Retinal pigment epithelial cell (primary cell): ENCODE results near the gene PORCN.

ENCODE experiments used
- DNase-seq: peaks from one replicate; pipeline ENCODE4 v3.0.0-alpha.2; 2010; ENCODE audit warnings: low read depth
- H3K4me3 ChIP-seq: 2 replicates; pipeline ENCODE4 v1.5.1; 2011; ENCODE audit warnings: mild to moderate bottlenecking, low read length, control low read depth, moderate library complexity
- TF ChIP-seq, protein P1 (sequence below): conservative IDR thresholded peaks from 2 replicates; pipeline ENCODE4 v1.5.1; 2011; ENCODE audit warnings: low read depth, low read length, control low read depth, inconsistent platforms

Gene PORCN

DNA sequence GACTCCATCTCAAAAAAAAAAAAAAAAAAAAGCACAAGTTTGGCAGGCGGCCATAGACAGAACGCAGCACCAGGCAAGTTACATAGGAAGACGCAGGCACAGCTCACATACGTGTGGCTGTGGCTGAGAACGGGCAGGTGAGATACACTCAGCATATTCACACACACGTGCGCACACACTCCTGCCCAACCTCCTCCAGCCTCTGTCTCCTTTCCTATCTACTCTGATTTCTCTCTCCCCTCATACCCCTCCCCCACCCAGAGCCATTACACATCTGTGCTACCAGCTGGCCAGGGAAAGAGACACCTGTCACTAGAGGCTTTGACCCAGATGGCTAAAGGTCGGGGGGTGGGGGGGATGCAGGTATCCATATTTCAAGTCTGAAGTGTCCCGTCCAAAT is 36.6 kb upstream of the PORCN start:
- no peak for DNase-seq
- TF ChIP-seq, protein P1, sequence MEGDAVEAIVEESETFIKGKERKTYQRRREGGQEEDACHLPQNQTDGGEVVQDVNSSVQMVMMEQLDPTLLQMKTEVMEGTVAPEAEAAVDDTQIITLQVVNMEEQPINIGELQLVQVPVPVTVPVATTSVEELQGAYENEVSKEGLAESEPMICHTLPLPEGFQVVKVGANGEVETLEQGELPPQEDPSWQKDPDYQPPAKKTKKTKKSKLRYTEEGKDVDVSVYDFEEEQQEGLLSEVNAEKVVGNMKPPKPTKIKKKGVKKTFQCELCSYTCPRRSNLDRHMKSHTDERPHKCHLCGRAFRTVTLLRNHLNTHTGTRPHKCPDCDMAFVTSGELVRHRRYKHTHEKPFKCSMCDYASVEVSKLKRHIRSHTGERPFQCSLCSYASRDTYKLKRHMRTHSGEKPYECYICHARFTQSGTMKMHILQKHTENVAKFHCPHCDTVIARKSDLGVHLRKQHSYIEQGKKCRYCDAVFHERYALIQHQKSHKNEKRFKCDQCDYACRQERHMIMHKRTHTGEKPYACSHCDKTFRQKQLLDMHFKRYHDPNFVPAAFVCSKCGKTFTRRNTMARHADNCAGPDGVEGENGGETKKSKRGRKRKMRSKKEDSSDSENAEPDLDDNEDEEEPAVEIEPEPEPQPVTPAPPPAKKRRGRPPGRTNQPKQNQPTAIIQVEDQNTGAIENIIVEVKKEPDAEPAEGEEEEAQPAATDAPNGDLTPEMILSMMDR = no peak
- H3K4me3 ChIP-seq = no peak overlapping the region

DNA sequence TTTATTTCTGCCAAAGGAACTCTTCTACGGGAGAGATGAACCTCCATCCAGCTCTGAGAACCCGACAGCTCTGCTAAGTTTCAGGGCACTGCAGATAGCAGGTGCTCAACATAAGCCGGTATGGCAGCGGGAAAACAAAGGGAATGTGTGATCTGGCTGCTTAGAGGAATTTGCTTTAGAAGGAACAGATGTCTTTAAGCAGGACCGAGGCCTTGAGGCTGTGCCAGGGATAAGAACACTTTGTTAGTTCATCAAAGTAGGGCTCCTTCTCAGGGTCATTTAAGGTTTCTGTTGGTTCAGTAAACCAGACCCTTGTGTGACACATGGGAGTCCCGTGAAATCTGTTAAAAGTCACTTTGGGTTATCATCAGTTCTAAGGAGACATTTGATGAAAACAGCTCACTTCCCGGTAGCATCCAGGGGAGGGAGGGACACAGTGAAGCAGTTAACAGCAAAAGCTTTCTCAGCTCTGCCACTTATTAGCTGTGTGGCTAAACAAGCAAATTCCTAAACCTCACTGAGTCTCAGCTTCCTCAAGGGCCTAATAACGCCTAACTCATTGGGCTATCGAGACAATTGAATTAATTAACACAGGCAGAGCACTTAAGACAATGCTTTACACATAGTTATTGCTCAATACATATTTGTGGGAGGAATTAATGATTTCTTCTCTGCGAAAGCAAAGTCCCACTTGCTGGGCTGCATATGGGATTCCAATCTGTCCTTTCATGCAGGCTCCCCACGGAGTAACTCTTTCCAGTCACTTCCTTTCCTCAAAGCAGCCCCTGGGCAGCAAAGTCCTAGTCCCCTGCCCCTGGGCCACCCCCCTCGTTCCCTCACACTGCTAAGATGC is 35.7 kb upstream of the PORCN start:
- DNase-seq = no peak
- no peak overlapping the region for H3K4me3 ChIP-seq
- TF ChIP-seq, protein P1 = no peak

DNA sequence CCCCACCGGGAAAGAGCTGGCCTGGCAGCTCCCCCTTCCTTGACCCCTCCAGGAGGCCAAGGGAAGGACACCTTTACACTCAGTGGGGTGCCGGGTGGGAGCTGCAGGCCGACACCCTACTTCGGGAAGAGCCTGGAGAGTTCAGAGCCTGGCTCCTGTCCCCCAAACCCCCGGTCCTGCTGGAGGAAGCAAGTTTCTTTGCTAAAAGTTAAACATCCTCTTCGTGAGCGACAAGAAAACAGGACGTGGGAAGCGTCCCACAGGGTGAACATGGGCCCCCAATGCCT is 35.1 kb upstream of the PORCN start:
- no peak for DNase-seq
- TF ChIP-seq, protein P1 = no peak
- no peak overlapping the region for H3K4me3 ChIP-seq

DNA sequence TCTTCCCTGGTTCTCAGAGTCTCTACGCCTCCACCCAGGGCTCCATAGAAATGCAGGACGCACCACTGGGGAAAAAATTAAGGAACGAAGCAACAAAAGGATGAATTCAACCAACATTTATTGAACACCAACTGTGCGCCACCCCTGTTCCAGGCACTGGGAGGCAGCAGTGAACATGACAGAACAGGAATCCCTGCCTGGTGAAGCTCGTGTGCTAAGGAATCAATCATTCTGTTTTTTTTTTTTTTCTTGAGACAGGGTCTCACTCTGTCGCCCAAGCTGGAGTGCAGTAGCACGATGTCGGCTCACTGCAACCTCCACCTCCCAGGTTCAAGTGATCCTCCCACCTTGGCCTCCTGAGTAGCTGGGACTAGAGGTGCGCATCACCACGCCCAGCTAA is 34.7 kb upstream of the PORCN start:
- TF ChIP-seq, protein P1 = no peak

DNA sequence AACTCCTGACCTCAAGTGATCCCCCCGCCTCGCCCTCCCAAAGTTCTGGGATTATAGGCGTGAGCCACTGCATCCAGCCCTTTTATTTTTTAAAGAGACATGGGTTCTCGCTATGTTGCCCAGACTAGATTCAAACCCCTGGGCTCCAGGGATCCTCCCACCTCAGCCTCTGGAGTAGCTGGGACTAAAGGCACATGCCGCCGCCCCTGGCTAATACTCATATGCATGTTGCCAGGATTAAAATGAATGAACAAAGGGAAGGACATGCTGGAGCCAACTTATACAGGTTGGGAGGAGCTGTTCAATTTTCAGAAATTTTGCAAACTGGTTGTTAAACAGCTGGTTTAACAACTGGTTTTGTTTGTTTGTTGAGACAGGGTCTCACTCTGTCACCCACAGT is 34.2 kb upstream of the PORCN start:
- H3K4me3 ChIP-seq = no peak overlapping the region
- TF ChIP-seq, protein P1 = no peak
- no peak for DNase-seq

More for the DNA sequence above, 34.7 kb upstream of the PORCN start:
- no peak overlapping the region for H3K4me3 ChIP-seq
- no peak for DNase-seq

DNA sequence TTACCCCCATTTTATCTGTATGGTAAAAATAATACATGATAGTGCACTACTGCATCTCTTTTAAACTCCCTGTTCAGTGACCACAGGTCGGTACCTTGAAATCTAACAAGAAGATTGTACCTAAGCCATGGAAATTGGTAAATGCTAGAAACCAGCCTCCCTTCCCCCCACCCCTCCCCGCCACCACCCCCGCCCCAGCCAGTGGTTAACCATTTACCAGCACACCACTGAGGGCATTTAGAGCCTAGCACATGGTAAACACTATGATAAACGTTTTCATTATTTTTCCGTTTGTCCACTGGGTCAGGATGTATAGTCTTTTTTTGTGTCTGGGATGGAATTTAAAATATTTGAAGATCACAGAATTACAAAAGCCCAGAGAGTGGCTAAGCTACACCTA is 33.5 kb upstream of the PORCN start:
- TF ChIP-seq, protein P1 = no peak
- no peak for DNase-seq
- peak overlapping the region; percentile 86 for H3K4me3 ChIP-seq
